OCI-LY7 (cell line): ENCODE results near the gene ABHD15.

Source experiments
- EZH2phosphoT487 ChIP-seq: fragments of 200-600 bp; sonication (generic); IDR thresholded peaks from 2 replicates; pipeline ENCODE4 v1.6.1; 2018; ENCODE audit warnings: low read depth, borderline replicate concordance, mild to moderate bottlenecking, mixed run types, antibody characterized with exemption, low read length, moderate library complexity, mixed read lengths
- TF ChIP-seq, protein P1 (sequence below): fragments of 200-600 bp; sonication (generic); conservative IDR thresholded peaks from 2 replicates; pipeline ENCODE4 v1.5.1; 2014; ENCODE audit warnings: mild to moderate bottlenecking, antibody characterized with exemption, low read length, moderate library complexity, mixed read lengths

DNA sequence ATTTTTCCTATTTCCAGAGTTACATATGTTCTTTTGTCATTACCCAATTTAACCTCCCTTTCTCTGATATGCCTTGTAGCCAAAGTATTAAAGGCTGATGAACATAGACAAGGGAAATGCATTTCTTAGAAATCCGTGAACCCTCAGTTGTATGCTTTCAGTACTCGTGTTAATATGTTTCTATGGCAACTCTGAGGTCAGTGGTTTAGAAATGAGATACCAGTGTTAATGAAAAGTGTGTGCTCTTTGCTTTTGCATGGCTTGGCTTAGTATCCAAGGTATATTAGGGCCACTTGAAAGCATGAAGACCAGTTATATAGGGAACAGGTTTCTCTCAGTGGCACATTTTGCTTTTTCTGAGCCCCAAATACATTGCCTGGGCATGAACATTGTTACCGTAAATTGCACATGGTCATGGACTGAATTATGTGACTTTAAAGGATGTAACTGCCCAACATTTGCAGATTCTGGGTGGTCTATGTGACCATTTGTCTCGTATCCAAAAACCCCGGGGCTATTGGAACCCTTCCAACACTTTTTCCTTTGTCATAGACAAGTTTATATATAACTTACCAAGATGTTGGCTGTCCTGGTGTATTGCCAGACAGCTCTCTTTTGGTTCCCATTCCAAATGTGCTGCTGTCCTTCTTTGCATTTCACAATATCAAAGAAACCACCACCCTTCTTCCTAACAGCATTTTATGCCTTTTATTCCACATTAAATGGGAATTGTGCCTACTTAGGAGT is 17.5 kb downstream of the ABHD15 start:
- TF ChIP-seq, protein P1, sequence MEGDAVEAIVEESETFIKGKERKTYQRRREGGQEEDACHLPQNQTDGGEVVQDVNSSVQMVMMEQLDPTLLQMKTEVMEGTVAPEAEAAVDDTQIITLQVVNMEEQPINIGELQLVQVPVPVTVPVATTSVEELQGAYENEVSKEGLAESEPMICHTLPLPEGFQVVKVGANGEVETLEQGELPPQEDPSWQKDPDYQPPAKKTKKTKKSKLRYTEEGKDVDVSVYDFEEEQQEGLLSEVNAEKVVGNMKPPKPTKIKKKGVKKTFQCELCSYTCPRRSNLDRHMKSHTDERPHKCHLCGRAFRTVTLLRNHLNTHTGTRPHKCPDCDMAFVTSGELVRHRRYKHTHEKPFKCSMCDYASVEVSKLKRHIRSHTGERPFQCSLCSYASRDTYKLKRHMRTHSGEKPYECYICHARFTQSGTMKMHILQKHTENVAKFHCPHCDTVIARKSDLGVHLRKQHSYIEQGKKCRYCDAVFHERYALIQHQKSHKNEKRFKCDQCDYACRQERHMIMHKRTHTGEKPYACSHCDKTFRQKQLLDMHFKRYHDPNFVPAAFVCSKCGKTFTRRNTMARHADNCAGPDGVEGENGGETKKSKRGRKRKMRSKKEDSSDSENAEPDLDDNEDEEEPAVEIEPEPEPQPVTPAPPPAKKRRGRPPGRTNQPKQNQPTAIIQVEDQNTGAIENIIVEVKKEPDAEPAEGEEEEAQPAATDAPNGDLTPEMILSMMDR, result no peak
- no peak for TF ChIP-seq EZH2phosphoT487
